ENCODE results near the gene PHACTR3. TPM values are rescaled to one million over a fixed set of nuclear protein-coding genes. Genes with fewer than 3 reads are reported as not detected.

PHACTR3 gene
- total RNA-seq, 1 experiment from 2014 or later, result not detected

DNA sequence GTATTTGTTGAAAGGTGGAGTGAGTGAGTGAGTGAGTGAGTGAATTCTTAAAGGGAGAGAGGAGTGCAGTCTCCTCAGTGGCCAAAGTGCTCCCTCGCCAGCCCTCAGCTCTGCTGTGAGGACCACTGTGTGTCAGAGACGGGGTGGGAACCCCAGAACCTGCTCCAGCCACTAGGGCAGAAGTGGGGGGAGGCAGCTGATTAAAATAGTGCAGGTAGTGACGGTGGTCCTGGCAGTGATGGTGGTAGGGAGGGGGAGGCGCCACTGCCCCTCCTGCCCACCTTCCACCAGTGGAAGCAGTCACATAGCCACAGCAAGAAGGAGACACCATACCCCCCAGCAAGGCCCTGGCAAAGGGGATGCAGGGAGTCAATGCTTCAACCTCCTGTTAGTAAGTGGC is 133.5 kb downstream of the PHACTR3 start:
- no peak overlapping the region for H3K4me3 Mint-ChIP-seq

More for the DNA sequence above, 133.5 kb downstream of the PHACTR3 start:
- Histone ChIP-seq H4K8ac (replicated peaks; ENCODE audit: insufficient read length, low read depth, low read length) (no peak overlapping the region), H3K4ac (ENCODE audit: low read depth, low read length) (no peak overlapping the region), H3T11ph (ENCODE audit: low read length) (no peak overlapping the region), H3K4me1 (ENCODE audit: insufficient read depth, low read length) (no peaks in the 10 kb centered on the region), H3K79me2 (ENCODE audit: insufficient read depth, low read length) (no peaks in the 10 kb centered on the region), H3K23ac (ENCODE audit: insufficient read length, low read depth, low read length) (no peak overlapping the region), H2BK5ac (ENCODE audit: insufficient read length, low read length) (no peak overlapping the region), H3K23me2 (ENCODE audit: insufficient read length, low read depth, low read length, poor library complexity, severe bottlenecking) (no peaks in the 10 kb centered on the region), H4K5ac (ENCODE audit: insufficient read length, low read depth, low read length) (no peak overlapping the region), H3K14ac (ENCODE audit: insufficient read depth, low read length) (no peak overlapping the region), H3K79me1 (ENCODE audit: insufficient read depth, low read depth, low read length, poor library complexity, severe bottlenecking) (no peaks in the 10 kb centered on the region), H4K91ac (ENCODE audit: insufficient read length, low read depth, low read length) (no peak overlapping the region), H3K9ac (ENCODE audit: extremely low read depth, insufficient read length, low read length) (no peak overlapping the region), H3K56ac (ENCODE audit: insufficient read length, low read depth, low read length) (no peak overlapping the region), H3K4me2 (ENCODE audit: insufficient read depth, insufficient read length, low read length) (no peak overlapping the region), H2BK20ac (ENCODE audit: low read depth, low read length, poor library complexity, severe bottlenecking) (no peak overlapping the region), H2AFZ (ENCODE audit: low read length) (no peak overlapping the region), H2BK12ac (ENCODE audit: insufficient read length, low read depth, low read length) (no peak overlapping the region), H3K9me3 (ENCODE audit: control insufficient read depth, low read depth, low read length) (no peaks in the 10 kb centered on the region), H2AK5ac (ENCODE audit: insufficient read length, low read length) (no peak overlapping the region), H2BK15ac (ENCODE audit: low read depth, low read length) (no peak overlapping the region), H2BK120ac (ENCODE audit: low read depth, low read length, poor library complexity, severe bottlenecking) (no peak overlapping the region), H3K18ac (ENCODE audit: insufficient read length, low read depth, low read length) (no peak overlapping the region), H4K20me1 (ENCODE audit: control insufficient read depth, insufficient read depth, insufficient read length) (no peaks in the 10 kb centered on the region), H3K27me3 (ENCODE audit: insufficient read depth, low read length) (no peaks in the 10 kb centered on the region; the same call in 1 of the 2 replicates), H3K27ac (ENCODE audit: insufficient read length, low read depth, low read length) (no peak overlapping the region)
- Mint-ChIP-seq H3K27ac (peak overlapping the region in 1 of 3 experiments; percentile 82; a peak in 1 of 7 replicates), H3K27me3 (ENCODE audit: low read depth) (peaks cover 30% of the 10 kb centered on the region), H3K4me1 (no peaks in the 10 kb centered on the region), H3K36me3 (ENCODE audit: insufficient read depth in 1 of 3, low read depth in 3 of 3) (peaks cover 0 to 5% (median 5%) of the 10 kb centered on the region in 3 experiments; a peak in 4 of 7 replicates), H3K9me3 (peaks cover 2 to 27% of the 10 kb centered on the region in 2 experiments; a peak in 3 of 5 replicates)
- no peak for DNase-seq
- no CpG with 5 or more reads among the region's 4 CpGs for WGBS (ENCODE audit: extremely low coverage, insufficient read length, low lambda C conversion rate)
- TF ChIP-seq, protein P1, sequence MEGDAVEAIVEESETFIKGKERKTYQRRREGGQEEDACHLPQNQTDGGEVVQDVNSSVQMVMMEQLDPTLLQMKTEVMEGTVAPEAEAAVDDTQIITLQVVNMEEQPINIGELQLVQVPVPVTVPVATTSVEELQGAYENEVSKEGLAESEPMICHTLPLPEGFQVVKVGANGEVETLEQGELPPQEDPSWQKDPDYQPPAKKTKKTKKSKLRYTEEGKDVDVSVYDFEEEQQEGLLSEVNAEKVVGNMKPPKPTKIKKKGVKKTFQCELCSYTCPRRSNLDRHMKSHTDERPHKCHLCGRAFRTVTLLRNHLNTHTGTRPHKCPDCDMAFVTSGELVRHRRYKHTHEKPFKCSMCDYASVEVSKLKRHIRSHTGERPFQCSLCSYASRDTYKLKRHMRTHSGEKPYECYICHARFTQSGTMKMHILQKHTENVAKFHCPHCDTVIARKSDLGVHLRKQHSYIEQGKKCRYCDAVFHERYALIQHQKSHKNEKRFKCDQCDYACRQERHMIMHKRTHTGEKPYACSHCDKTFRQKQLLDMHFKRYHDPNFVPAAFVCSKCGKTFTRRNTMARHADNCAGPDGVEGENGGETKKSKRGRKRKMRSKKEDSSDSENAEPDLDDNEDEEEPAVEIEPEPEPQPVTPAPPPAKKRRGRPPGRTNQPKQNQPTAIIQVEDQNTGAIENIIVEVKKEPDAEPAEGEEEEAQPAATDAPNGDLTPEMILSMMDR (conservative IDR thresholded peaks at IDR 0.05), result no peak

Measured in H9 (cell line).